DOHH2 (cell line): ENCODE results near the gene MAGI1.

ENCODE experiments used
- CTCF ChIP-seq: fragments of 200-600 bp; sonication (generic); IDR thresholded peaks from one replicate; pipeline ENCODE4 v1.5.1; 2014; ENCODE audit warnings: antibody characterized with exemption, mild to moderate bottlenecking, low read depth, low read length; ENCODE audit not compliant: poor library complexity, severe bottlenecking
- EZH2phosphoT487 ChIP-seq: fragments of 200-600 bp; sonication (generic); IDR thresholded peaks from 2 replicates; pipeline ENCODE4 v1.6.1; 2017; ENCODE audit warnings: borderline replicate concordance, mild to moderate bottlenecking, antibody characterized with exemption, low read length, moderate library complexity, mixed read lengths

GRCh38 chr3:65351753-65352152 lies 687.0 kb downstream of the MAGI1 start:
- no peak for TF ChIP-seq EZH2phosphoT487
- TF ChIP-seq CTCF, result no peak
